WTC11 (cell line): Measurements from ENCODE around the gene ACSF2.

ENCODE experiments used
- CTCF ChIP-seq: fragments of 200-600 bp; IDR thresholded peaks from 2 replicates; pipeline ENCODE4 v1.8.0; 2022; ENCODE audit warnings: antibody characterized with exemption
- SP1 ChIP-seq: sonication (generic); formaldehyde crosslinking; conservative IDR thresholded peaks from 2 replicates; pipeline ENCODE4 v1.8.1; 2022; ENCODE audit warnings: missing genetic modification reagents
- TF ChIP-seq, protein P1 (sequence below): fragments of 250-450 bp; sonication (Bioruptor Pico); IDR thresholded peaks from 2 replicates; pipeline ENCODE4 v1.9.0; 2021; ENCODE audit warnings: mild to moderate bottlenecking, borderline replicate concordance

GRCh38 chr17:50468304-50469207, 42.5 kb downstream of the ACSF2 start, which contains the start of gene CHAD:
- no peak for TF ChIP-seq SP1 (CRISPR knock-in tag)
- no peak for TF ChIP-seq CTCF
- TF ChIP-seq, protein P1, sequence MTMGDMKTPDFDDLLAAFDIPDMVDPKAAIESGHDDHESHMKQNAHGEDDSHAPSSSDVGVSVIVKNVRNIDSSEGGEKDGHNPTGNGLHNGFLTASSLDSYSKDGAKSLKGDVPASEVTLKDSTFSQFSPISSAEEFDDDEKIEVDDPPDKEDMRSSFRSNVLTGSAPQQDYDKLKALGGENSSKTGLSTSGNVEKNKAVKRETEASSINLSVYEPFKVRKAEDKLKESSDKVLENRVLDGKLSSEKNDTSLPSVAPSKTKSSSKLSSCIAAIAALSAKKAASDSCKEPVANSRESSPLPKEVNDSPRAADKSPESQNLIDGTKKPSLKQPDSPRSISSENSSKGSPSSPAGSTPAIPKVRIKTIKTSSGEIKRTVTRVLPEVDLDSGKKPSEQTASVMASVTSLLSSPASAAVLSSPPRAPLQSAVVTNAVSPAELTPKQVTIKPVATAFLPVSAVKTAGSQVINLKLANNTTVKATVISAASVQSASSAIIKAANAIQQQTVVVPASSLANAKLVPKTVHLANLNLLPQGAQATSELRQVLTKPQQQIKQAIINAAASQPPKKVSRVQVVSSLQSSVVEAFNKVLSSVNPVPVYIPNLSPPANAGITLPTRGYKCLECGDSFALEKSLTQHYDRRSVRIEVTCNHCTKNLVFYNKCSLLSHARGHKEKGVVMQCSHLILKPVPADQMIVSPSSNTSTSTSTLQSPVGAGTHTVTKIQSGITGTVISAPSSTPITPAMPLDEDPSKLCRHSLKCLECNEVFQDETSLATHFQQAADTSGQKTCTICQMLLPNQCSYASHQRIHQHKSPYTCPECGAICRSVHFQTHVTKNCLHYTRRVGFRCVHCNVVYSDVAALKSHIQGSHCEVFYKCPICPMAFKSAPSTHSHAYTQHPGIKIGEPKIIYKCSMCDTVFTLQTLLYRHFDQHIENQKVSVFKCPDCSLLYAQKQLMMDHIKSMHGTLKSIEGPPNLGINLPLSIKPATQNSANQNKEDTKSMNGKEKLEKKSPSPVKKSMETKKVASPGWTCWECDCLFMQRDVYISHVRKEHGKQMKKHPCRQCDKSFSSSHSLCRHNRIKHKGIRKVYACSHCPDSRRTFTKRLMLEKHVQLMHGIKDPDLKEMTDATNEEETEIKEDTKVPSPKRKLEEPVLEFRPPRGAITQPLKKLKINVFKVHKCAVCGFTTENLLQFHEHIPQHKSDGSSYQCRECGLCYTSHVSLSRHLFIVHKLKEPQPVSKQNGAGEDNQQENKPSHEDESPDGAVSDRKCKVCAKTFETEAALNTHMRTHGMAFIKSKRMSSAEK, result no peak
